ENCODE measurements around the gene IFFO2.

- TF ChIP-seq CTCF (IDR thresholded peaks at IDR 0.05) (no peak), POLR2A (IDR thresholded peaks at IDR 0.05) (no peak)
Observed at GRCh38 chr1:18917071-18917799, 39.2 kb downstream of the IFFO2 start.
